GM18909 (cell line): ENCODE results near the gene CDK14.
A peak's percentile ranks its signal among the peaks of the same experiment; 100 is the strongest.
"Not testable (repeated sequence)": the region's sequence is repeated elsewhere in the genome, so short reads cannot be mapped to it uniquely, and the experiment has no call there.

Source experiments
- ATAC-seq: cut with Tn5 transposase; IDR thresholded peaks from one replicate; pipeline ENCODE4 v1.9.1; 2021; ENCODE audit warnings: mild to moderate bottlenecking; ENCODE audit not compliant: unreplicated experiment, poor library complexity

CDK14 gene

GRCh38 chr7:90775383-90775965 is 179.4 kb downstream of the CDK14 start:
- ATAC-seq = no peak

- peak; percentile 88 for ATAC-seq
Measured at GRCh38 chr7:90777041-90777440, 180.9 kb downstream of the CDK14 start.

GRCh38 chr7:90777465-90777864 is 181.3 kb downstream of the CDK14 start:
- no peak for ATAC-seq

- peak; percentile 4 for ATAC-seq
Measured at GRCh38 chr7:90777886-90778285, 181.8 kb downstream of the CDK14 start.

- ATAC-seq = no peak
Measured at GRCh38 chr7:90788052-90788451, 191.9 kb downstream of the CDK14 start.

GRCh38 chr7:90789736-90790306 is 193.7 kb downstream of the CDK14 start:
- no peak for ATAC-seq

- no peak for ATAC-seq
Measured at GRCh38 chr7:90791596-90791995, 195.5 kb downstream of the CDK14 start.

- ATAC-seq = no peak
Measured at GRCh38 chr7:90792301-90792700, 196.2 kb downstream of the CDK14 start.

GRCh38 chr7:90794234-90794633 is 198.1 kb downstream of the CDK14 start:
- not testable (repeated sequence) for ATAC-seq

GRCh38 chr7:90797596-90797995 is 201.5 kb downstream of the CDK14 start:
- no peak for ATAC-seq

- ATAC-seq = no peak
Measured at GRCh38 chr7:90804370-90804769, 208.2 kb downstream of the CDK14 start.

- not testable (repeated sequence) for ATAC-seq
Measured at GRCh38 chr7:90815552-90815951, 219.4 kb downstream of the CDK14 start.

- peak; percentile 100 for ATAC-seq
Measured at GRCh38 chr7:90816511-90817142, 220.5 kb downstream of the CDK14 start.

- no peak for ATAC-seq
Measured at GRCh38 chr7:90817151-90817550, 221.0 kb downstream of the CDK14 start.

GRCh38 chr7:90817846-90818245 is 221.7 kb downstream of the CDK14 start:
- no peak for ATAC-seq

GRCh38 chr7:90818341-90818740 is 222.2 kb downstream of the CDK14 start:
- no peak for ATAC-seq

GRCh38 chr7:90821961-90822620 is 226.0 kb downstream of the CDK14 start:
- ATAC-seq = no peak

GRCh38 chr7:90824386-90825307 is 228.5 kb downstream of the CDK14 start:
- no peak for ATAC-seq

GRCh38 chr7:90825779-90826178 is 229.7 kb downstream of the CDK14 start:
- no peak for ATAC-seq

- ATAC-seq = no peak
Measured at GRCh38 chr7:90828601-90829000, 232.5 kb downstream of the CDK14 start.
